ENCODE data around the gene TSPAN18. TPM values are rescaled to one million over a fixed set of nuclear protein-coding genes. Genes with fewer than 3 reads are reported as not detected.

The TSPAN18 gene
- total and polyA plus RNA-seq, 2 of the 8 experiments (the other 6 are each of a cell fraction or from before 2014, with no cell fraction given): 5.2 to 10.2 TPM

- Histone ChIP-seq H2BK5ac (ENCODE audit: low read depth, low read length) (no peak overlapping the region), H3K79me1 (ENCODE audit: low read depth, low read length) (no peaks in the 10 kb centered on the region), H2BK12ac (ENCODE audit: low read depth, low read length) (no peak overlapping the region), H3K14ac (ENCODE audit: insufficient read length) (no peak overlapping the region), H2BK15ac (ENCODE audit: low read length) (no peak overlapping the region), H4K5ac (ENCODE audit: insufficient read length, low read depth, low read length) (no peak overlapping the region), H3K4ac (replicated peaks; ENCODE audit: insufficient read length, low read depth, low read length) (no peak overlapping the region), H4K8ac (ENCODE audit: extremely low read depth, insufficient read depth, low read length) (no peak overlapping the region), H4K20me1 (replicated peaks in 1 of 2; ENCODE audit: control insufficient read depth in 1 of 2, insufficient read depth in 2 of 2, low read length in 2 of 2) (no peaks in the 10 kb centered on the region), H4K91ac (replicated peaks; ENCODE audit: insufficient read length, low read length) (no peak overlapping the region), H3K36me3 (ENCODE audit: control insufficient read depth in 2 of 4, insufficient read depth in 4 of 4, low read length in 3 of 4) (no peaks in the 10 kb centered on the region), H3K18ac (ENCODE audit: extremely low read depth, low read length) (no peak overlapping the region), H3K4me3 (ENCODE audit: extremely low read depth in 1 of 4, insufficient read depth in 2 of 4, low read depth in 3 of 4, low read length in 4 of 4) (no peak overlapping the region), H2BK20ac (ENCODE audit: low read length) (no peak overlapping the region), H3K56ac (replicated peaks; ENCODE audit: insufficient read length, low read depth, low read length) (no peak overlapping the region), H3K4me2 (ENCODE audit: insufficient read depth in 1 of 2, low read depth in 2 of 2, low read length in 2 of 2) (no peak overlapping the region), H3K79me2 (ENCODE audit: control insufficient read depth in 1 of 2, insufficient read depth in 2 of 2, low read length in 2 of 2) (no peaks in the 10 kb centered on the region), H2AK5ac (ENCODE audit: low read depth, low read length) (no peak overlapping the region), H3K9ac (replicated peaks in 1 of 4; ENCODE audit: extremely low read depth in 1 of 4, low read depth in 3 of 4, low read length in 3 of 4) (no peak overlapping the region), H3K23me2 (ENCODE audit: low read depth, low read length) (no peaks in the 10 kb centered on the region; the same call in 1 of the 2 replicates), H3K9me3 (ENCODE audit: insufficient read depth in 2 of 2, low read depth in 1 of 2, low read length in 1 of 2) (0 out of 4 replicates have a peak, but pooled peaks cover 0 to 4% of the 10 kb centered on the region in 2 experiments), H2BK120ac (replicated peaks; ENCODE audit: low read depth, low read length) (no peak overlapping the region), H3K27me3 (replicated peaks in 1 of 4; ENCODE audit: control insufficient read depth in 3 of 4, extremely low read depth in 1 of 4, insufficient read depth in 3 of 4, low read length in 3 of 4) (no peaks in the 10 kb centered on the region), H2AFZ (ENCODE audit: low read length) (no peak overlapping the region), H3K27ac (ENCODE audit: low read depth, low read length) (no peak overlapping the region), H3K4me1 (replicated peaks in 1 of 4; ENCODE audit: control insufficient read depth in 3 of 4, insufficient read depth in 4 of 4, low read length in 3 of 4) (no peaks in the 10 kb centered on the region), H3K23ac (ENCODE audit: insufficient read length) (no peak overlapping the region)
- FAIRE-seq (no peak), DNase-seq (ENCODE audit: low read depth in 1 of 2, low spot score in 2 of 2) (no peak)
- WGBS, 2 experiments (ENCODE audit: extremely low coverage in 1 of 2, insufficient coverage in 1 of 2, insufficient read length in 1 of 2, insufficient replicate concordance in 2 of 2, low coverage in 1 of 2, low lambda C conversion rate in 2 of 2, missing lambda C conversion rate in 1 of 2): 82% methylated on average over 4 of the region's 4 CpGs; no CpG with 5 or more reads in 1 of the 2 experiments
- TF ChIP-seq, protein P1, sequence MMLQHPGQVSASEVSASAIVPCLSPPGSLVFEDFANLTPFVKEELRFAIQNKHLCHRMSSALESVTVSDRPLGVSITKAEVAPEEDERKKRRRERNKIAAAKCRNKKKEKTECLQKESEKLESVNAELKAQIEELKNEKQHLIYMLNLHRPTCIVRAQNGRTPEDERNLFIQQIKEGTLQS (IDR thresholded peaks at IDR 0.05; ENCODE audit: insufficient read depth, low read depth, low read length): no peak
- TF ChIP-seq TBP (IDR thresholded peaks at IDR 0.05; ENCODE audit: low read depth, low read length): no peak
- no peak for TF ChIP-seq JUND (IDR thresholded peaks at IDR 0.05; ENCODE audit: low read length)
- no peak for TF ChIP-seq CEBPB (IDR thresholded peaks at IDR 0.05; ENCODE audit: low read depth, low read length)
- TF ChIP-seq ZNF274 (IDR thresholded peaks at IDR 0.05; ENCODE audit: borderline replicate concordance, extremely low read depth, low read length): no peak
- ChIA-PET CTCF (ENCODE audit: partially characterized antibody) (interaction anchor here (0.7 kb wide), 1 partner anchor 39 kb away, joined by 3 read pairs; the partner anchor contains the start of gene TSPAN18), POLR2A (ENCODE audit: partially characterized antibody) (no interaction called here)
Measured at GRCh38 chr11:44687388-44687787, 39.4 kb upstream of the TSPAN18 start.
